Heart left ventricle (tissue), 16 donors: ENCODE data around the gene ALDH18A1. TPM values are rescaled to one million over a fixed set of nuclear protein-coding genes. Genes with fewer than 3 reads are reported as not detected.

Source experiments
- ATAC-seq, 4 donors: fragments of 200-7000 bp; cut with Tn5 transposase; one replicate each; pipeline ENCODE4 v1.9.1; 2020 to 2022; ENCODE audit warnings: moderate library complexity in 4 of 4, mild to moderate bottlenecking in 3 of 4, moderate number of reproducible peaks in 1 of 4
- DNase-seq, 5 donors: peaks; one replicate each; pipeline ENCODE4 v3.0.0-alpha.2; 2020
- H3K27ac ChIP-seq, 12 donors: fragments of 200-600 bp; sonication (generic) in 4 of 12; one replicate each; pipeline versions ENCODE4 v1.5.0 to v1.8.0; 2016 to 2022; ENCODE audit warnings: mild to moderate bottlenecking in 2 of 12
- H3K27me3 ChIP-seq, 9 donors: fragments of 200-600 bp; sonication (generic) in 2 of 9; one replicate each; pipeline versions ENCODE4 v1.5.1 to v1.8.0; 2016 to 2022; ENCODE audit warnings: mild to moderate bottlenecking in 3 of 9
- H3K36me3 ChIP-seq, 9 donors: fragments of 200-600 bp; sonication (generic) in 2 of 9; one replicate each; pipeline versions ENCODE4 v1.5.0 to v1.8.0; 2018 to 2022; ENCODE audit warnings: mild to moderate bottlenecking in 2 of 9
- H3K4me1 ChIP-seq, 12 donors: fragments of 200-600 bp; sonication (generic) in 4 of 12; one replicate each; pipeline versions ENCODE4 v1.5.0 to v1.8.0; 2016 to 2022; ENCODE audit warnings: mild to moderate bottlenecking in 3 of 12
- H3K4me3 ChIP-seq, 12 donors: fragments of 200-600 bp; sonication (generic) in 4 of 12; one replicate each; pipeline versions ENCODE4 v1.5.0 to v1.8.0; 2017 to 2022; ENCODE audit warnings: mild to moderate bottlenecking in 9 of 12, moderate library complexity in 4 of 12
- H3K9me3 ChIP-seq, 12 donors: fragments of 200-600 bp; sonication (generic) in 4 of 12; one replicate each; pipeline versions ENCODE4 v1.5.0 to v1.8.0; 2016 to 2022; ENCODE audit warnings: mild to moderate bottlenecking in 1 of 12
- POLR2A ChIP-seq, 2 donors: fragments of 450-650 bp; IDR thresholded peaks; one replicate each; pipeline ENCODE4 v1.6.1; 2017; ENCODE audit warnings: antibody characterized with exemption in 2 of 2, mild to moderate bottlenecking in 2 of 2, moderate library complexity in 2 of 2
- WGBS, 4 donors: extraction: QIAGEN DNeasy Blood & Tissue Kit in 2 of 4; methylation state at CpG; one replicate each; pipeline versions ENCODE4 v1.1.5 to v1.1.7; 2013 to 2018; 5-methylcytosine and 5-hydroxymethylcytosine counted together
- intact Hi-C, 10 donors: fragments of 100-400 bp; cut with DNase I; formaldehyde crosslinking; loops; one replicate each; pipeline versions ENCODE4 v1.11.1 to v1.14.2; 2022
- long read RNA-seq, 3 donors: library from polyadenylated mRNA; unstranded; transcript quantifications; one replicate each; pipeline ENCODE4 v2.0.0, GENCODE V29; 2020 to 2021
- polyA plus RNA-seq, 2 donors: library from polyadenylated mRNA; stranded (reverse); fragments of 200-250 nt; gene quantifications; one replicate each; pipeline ENCODE4 v1.2.3, GENCODE V29; 2013
- total RNA-seq, 9 donors: library from RNA; depleted of rRNA in 2 of 9; stranded (reverse); fragments of >200 nt in 2 of 9; fragmentation: NEBNext Ultra II Directional in 3 of 9; extraction: Animal tissue kit (Norgen Biotek cat#: 25700) in 3 of 9; gene quantifications; one replicate each; pipeline versions ENCODE4 v1.1.0 to v1.2.4, GENCODE V29; 2016 to 2023
- TF ChIP-seq, protein P1 (sequence below), 12 donors: fragments of 200-600 bp; sonication (generic) in 4 of 12; IDR thresholded peaks; one replicate each; pipeline versions ENCODE4 v1.5.0 to v1.8.0; 2018 to 2022; ENCODE audit warnings: antibody characterized with exemption in 12 of 12, mild to moderate bottlenecking in 5 of 12
- donor health status: ischemic (EF 13 %, LVEDD 7.1; RV severe dilation, severe dysfunction).
- donor health status: healthy with polysubstance abuse.
- donor health status: DM: no; HTN: yes; CAD: no.
- donor health status: DM: no; HTN: no; CAD: no.
- donor health status: ischemic (EF 25% LVEDD 6.9; RV normal size, moderate dysfunction).
- donor health status: ischemic (EF 25% LVEDD 5.7; RV mildly dilated, moderate dysfunction).
- donor health status: healthy.
- donor health status: DM: yes; HTN: yes; CAD: no.
- donor health status: ischemic (EF 35%, LVEDD 5.7; RV mildly dilated, moderate dysfunction).
- donor health status: nonischemic (EF 11% LVEDD 7.7; RV severe dilation, severe dysfunction).
- donor health status: DM: yes; HTN: yes; CAD: no.
- donor health status: PGD.
- donor health status: ischemic (EF 29% LVEDD 5.4; RV normal size, mild dysfunction).
- donor health status: nonischemic (EF 23%, LVEDD 6.1; RV moderate dilation, normal function).

The ALDH18A1 gene
- 10 to 100 TPM in 7 of 9 donors, 1 to 10 TPM in 2; 8.4 to 25.9 (median 14.8) TPM for total RNA-seq
- polyA plus RNA-seq = 10 to 100 TPM in 1 of 2 donors, 1 to 10 TPM in 1; 4.2 to 11.2 TPM
- long read RNA-seq, donor 1, transcript ALDH18A1-202 (18 exons, 3,359 nt) = major isoform, 5 of 10 reads
- long read RNA-seq, donor 1, partial matches to known transcripts = 1 of 10 reads
- long read RNA-seq, donor 1, other reads (novel, unspliced or antisense) = 4 of 10 reads
- long read RNA-seq, donor 2, transcript ALDH18A1-202 (18 exons, 3,359 nt) = major isoform, 34 of 51 reads
- long read RNA-seq, donor 2, partial matches to known transcripts = 10 of 51 reads
- long read RNA-seq, donor 2, other reads (novel, unspliced or antisense) = 6 of 51 reads
- long read RNA-seq, donor 3, transcript ALDH18A1-202 (18 exons, 3,359 nt) = major isoform, 11 of 17 reads
- long read RNA-seq, donor 3, partial matches to known transcripts = 3 of 17 reads
- long read RNA-seq, donor 3, other reads (novel, unspliced or antisense) = 3 of 17 reads

DNA sequence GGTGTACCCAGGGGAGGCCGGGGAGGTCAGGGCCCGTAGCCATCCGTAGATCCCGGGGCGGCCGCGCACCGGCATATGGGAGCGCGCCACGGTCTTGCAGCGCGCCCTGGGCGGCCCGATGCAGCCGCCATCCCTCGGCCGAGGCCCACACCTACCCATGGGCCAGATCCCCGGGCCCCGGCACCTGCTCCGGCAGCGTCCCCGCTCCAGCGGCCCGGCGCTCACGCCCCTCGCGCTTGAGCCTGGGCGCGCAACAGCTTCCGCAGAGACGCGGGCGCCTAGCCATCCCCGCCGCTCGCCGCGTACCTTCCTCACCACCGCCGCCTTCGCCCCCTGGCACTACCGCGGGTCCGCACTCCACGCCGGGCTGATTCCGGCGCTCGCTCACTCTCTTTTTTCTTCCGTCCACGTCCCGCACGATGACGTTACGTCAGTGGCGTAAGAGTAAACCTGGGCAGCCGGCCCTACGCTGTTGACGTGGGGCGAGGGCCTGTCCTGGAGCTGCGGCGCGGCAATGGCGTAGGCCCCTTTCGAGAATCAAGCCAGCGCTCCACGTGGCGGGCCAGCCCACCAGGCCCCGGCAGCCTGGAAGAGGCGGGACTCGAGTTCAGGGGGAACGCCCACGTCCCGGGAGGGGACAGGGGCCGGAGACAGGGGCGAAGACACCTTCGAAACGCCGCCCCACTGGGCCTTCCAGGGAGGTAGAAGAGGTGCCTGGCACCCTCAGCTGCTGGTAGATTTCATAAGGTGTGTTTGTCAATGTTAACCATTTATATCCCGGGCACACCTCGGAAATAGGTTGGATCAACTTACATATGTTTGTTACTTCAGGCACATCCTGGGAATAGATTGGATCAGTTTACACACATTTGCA, at the start of gene ALDH18A1:
TSS of gene ALDH18A1 (minus strand) at position 421 of the 874 bp plus-strand sequence. CDS start 3,334 bp downstream, outside the sequence.
- H3K4me1 ChIP-seq = peaks cover 0 to 20% (median 10%) of the 10 kb centered on the region in 12 donors
- peak in 1 of 2 donors; percentile 37 for TF ChIP-seq POLR2A (IDR thresholded peaks at IDR 0.05)
- TF ChIP-seq, protein P1, sequence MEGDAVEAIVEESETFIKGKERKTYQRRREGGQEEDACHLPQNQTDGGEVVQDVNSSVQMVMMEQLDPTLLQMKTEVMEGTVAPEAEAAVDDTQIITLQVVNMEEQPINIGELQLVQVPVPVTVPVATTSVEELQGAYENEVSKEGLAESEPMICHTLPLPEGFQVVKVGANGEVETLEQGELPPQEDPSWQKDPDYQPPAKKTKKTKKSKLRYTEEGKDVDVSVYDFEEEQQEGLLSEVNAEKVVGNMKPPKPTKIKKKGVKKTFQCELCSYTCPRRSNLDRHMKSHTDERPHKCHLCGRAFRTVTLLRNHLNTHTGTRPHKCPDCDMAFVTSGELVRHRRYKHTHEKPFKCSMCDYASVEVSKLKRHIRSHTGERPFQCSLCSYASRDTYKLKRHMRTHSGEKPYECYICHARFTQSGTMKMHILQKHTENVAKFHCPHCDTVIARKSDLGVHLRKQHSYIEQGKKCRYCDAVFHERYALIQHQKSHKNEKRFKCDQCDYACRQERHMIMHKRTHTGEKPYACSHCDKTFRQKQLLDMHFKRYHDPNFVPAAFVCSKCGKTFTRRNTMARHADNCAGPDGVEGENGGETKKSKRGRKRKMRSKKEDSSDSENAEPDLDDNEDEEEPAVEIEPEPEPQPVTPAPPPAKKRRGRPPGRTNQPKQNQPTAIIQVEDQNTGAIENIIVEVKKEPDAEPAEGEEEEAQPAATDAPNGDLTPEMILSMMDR (IDR thresholded peaks at IDR 0.05) = no peak
- H3K27me3 ChIP-seq = no peaks in the 10 kb centered on the region
- ATAC-seq (peak; percentile 91 to 97 (median 97)), DNase-seq (peak; percentile 92 to 97 (median 93))
- H3K36me3 ChIP-seq = peaks cover 0 to 19% (median 14%) of the 10 kb centered on the region in 9 donors
- H3K27ac ChIP-seq = peak within 1 kb of the TSS in 10 of 12 donors; percentile 7 to 73 (median 70)
- 0 to 1% (median 1%) methylated on average over 41 to 83 of the region's 83 CpGs for WGBS, 4 donors
- intact Hi-C loops = no loop called here
- peaks cover 0 to 5% (median 0%) of the 10 kb centered on the region in 12 donors for H3K9me3 ChIP-seq
- peak within 1 kb of the TSS; percentile 75 to 100 (median 87) for H3K4me3 ChIP-seq

DNA sequence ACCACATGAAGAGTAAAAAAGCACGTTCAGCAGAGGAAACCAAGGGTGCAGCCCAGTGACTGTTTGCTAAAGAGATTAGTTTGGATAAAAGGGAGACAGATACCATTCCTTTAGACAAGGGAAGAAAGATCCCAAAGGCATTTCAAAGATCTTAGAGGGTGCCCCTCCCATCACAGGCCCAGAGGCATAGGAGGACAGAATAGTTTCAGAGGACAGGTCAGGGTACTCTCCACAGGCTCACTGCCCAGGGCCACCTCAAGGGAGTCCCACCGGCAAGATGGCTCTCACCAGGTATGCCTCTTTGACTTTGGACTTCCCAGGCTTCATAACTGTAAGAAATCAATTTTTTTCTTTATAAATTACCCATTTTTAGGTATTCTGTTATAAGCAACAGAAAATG, 41.9 kb upstream of the ALDH18A1 start:
- no peaks in the 10 kb centered on the region for H3K27me3 ChIP-seq
- no peak for DNase-seq
- H3K27ac ChIP-seq = peak overlapping the region in 1 of 12 donors; percentile 34
- ATAC-seq = no peak
- no peaks in the 10 kb centered on the region for H3K9me3 ChIP-seq
- no peaks in the 10 kb centered on the region for H3K36me3 ChIP-seq
- H3K4me1 ChIP-seq = peaks cover 0 to 19% (median 0%) of the 10 kb centered on the region in 12 donors
- H3K4me3 ChIP-seq = no peak overlapping the region
- TF ChIP-seq, protein P1 (IDR thresholded peaks at IDR 0.05) = no peak
- no peak for TF ChIP-seq POLR2A (IDR thresholded peaks at IDR 0.05)
- 45 to 50% (median 49%) methylated on average over 2 of the region's 2 CpGs for WGBS, 4 donors
- intact Hi-C loops = loop anchor here in 3 of 10 donors (5.0 to 10.0 kb wide), 3 partner anchors 164 to 346 kb away; partner anchors contain the start of gene CCNJ (in 1 of the 3)

DNA sequence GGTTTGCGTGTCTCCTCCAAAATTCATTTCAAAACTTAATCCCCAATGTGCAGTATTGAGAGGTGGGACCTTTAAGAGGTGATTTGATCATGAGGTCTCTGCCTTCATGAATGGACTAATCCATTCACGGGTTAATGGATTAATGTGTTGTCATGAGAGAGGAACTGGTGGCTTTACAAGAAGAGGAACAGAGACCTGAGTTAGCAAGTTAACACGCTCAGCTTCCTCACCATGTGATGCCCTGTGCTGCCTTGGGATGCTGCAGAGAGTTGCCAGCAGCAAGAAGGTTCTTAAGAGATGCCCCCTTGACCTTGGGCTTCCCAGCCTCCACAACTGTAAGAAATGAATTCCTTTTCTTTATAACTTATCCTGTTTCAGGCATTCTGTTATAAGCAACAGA, 40.9 kb upstream of the ALDH18A1 start:
- Histone ChIP-seq H3K9me3 (no peaks in the 10 kb centered on the region), H3K4me3 (no peak overlapping the region), H3K27ac (peak overlapping the region in 1 of 12 donors; percentile 34), H3K36me3 (peaks cover 0 to under 1% (median 0%) of the 10 kb centered on the region in 9 donors), H3K27me3 (no peaks in the 10 kb centered on the region), H3K4me1 (peaks cover 0 to 28% (median 8%) of the 10 kb centered on the region in 12 donors)
- DNase-seq (no peak), ATAC-seq (no peak)
- intact Hi-C loops = loop anchor here in 3 of 10 donors (5.0 to 10.0 kb wide), 3 partner anchors 165 to 347 kb away; partner anchors contain the start of gene CCNJ (in 1 of the 3)
- TF ChIP-seq, protein P1 (IDR thresholded peaks at IDR 0.05) = no peak
- TF ChIP-seq POLR2A (IDR thresholded peaks at IDR 0.05) = no peak
- 80 to 89% (median 81%) methylated on average over 3 of the region's 3 CpGs for WGBS, 4 donors
